ENCODE measurements around the gene RETREG1.

The RETREG1 gene

GRCh38 chr5:16525651-16526050 lies 91.1 kb downstream of the RETREG1 start:
- Histone ChIP-seq H3K9me2 (replicated peaks; ENCODE audit: insufficient read depth, low read length) (no peaks in the 10 kb centered on the region), H3K4me1 (ENCODE audit: low read length) (no peaks in the 10 kb centered on the region), H3K4me3 (ENCODE audit: low read length) (no peak overlapping the region), H3K36me3 (replicated peaks; ENCODE audit: insufficient read depth, low read length) (no peaks in the 10 kb centered on the region), H3K27me3 (replicated peaks; ENCODE audit: insufficient read depth, low read length) (no peaks in the 10 kb centered on the region), H3K4me2 (ENCODE audit: low read depth, low read length) (no peak overlapping the region), H3K27ac (ENCODE audit: low read length) (no peak overlapping the region), H3K79me2 (ENCODE audit: low read length) (no peaks in the 10 kb centered on the region), H3K9me3 (replicated peaks; ENCODE audit: insufficient read depth, low read length) (no peaks in the 10 kb centered on the region), H2AFZ (ENCODE audit: low read length) (no peak overlapping the region), H4K20me1 (ENCODE audit: insufficient read depth, low read length) (no peaks in the 10 kb centered on the region), H3K9ac (ENCODE audit: low read length) (no peak overlapping the region), H3F3A (ENCODE audit: insufficient read depth, low read length) (no peaks in the 10 kb centered on the region)
- no peak for TF ChIP-seq EZH2phosphoT487 (IDR thresholded peaks at IDR 0.05; ENCODE audit: low read length)
- TF ChIP-seq EZH2 (optimal IDR thresholded peaks at IDR 0.05; ENCODE audit: low read depth, low read length): no peak
- no peak for TF ChIP-seq CTCF (IDR thresholded peaks at IDR 0.05; ENCODE audit: low read length)
- DNase-seq: no peak

- Histone ChIP-seq H3K27me3 (replicated peaks; ENCODE audit: insufficient read depth, low read length) (no peaks in the 10 kb centered on the region), H3K9ac (ENCODE audit: low read length) (no peak overlapping the region), H3K36me3 (replicated peaks; ENCODE audit: insufficient read depth, low read length) (no peaks in the 10 kb centered on the region), H3F3A (ENCODE audit: insufficient read depth, low read length) (no peaks in the 10 kb centered on the region), H3K4me2 (ENCODE audit: low read depth, low read length) (no peak overlapping the region), H3K4me1 (ENCODE audit: low read length) (no peaks in the 10 kb centered on the region), H4K20me1 (ENCODE audit: insufficient read depth, low read length) (no peaks in the 10 kb centered on the region), H3K79me2 (ENCODE audit: low read length) (no peaks in the 10 kb centered on the region), H3K9me2 (replicated peaks; ENCODE audit: insufficient read depth, low read length) (no peaks in the 10 kb centered on the region), H3K27ac (ENCODE audit: low read length) (no peak overlapping the region), H3K9me3 (replicated peaks; ENCODE audit: insufficient read depth, low read length) (no peaks in the 10 kb centered on the region), H3K4me3 (ENCODE audit: low read length) (no peak overlapping the region), H2AFZ (ENCODE audit: low read length) (no peak overlapping the region)
- no peak for DNase-seq
- no peak for TF ChIP-seq CTCF (IDR thresholded peaks at IDR 0.05; ENCODE audit: low read length)
- no peak for TF ChIP-seq EZH2 (optimal IDR thresholded peaks at IDR 0.05; ENCODE audit: low read depth, low read length)
- no peak for TF ChIP-seq EZH2phosphoT487 (IDR thresholded peaks at IDR 0.05; ENCODE audit: low read length)
Measured at GRCh38 chr5:16524286-16524685, 92.5 kb downstream of the RETREG1 start.

- no peaks in the 10 kb centered on the region for H3K9me3 ChIP-seq (replicated peaks; ENCODE audit: insufficient read depth, low read length)
- no peak overlapping the region for H3K9ac ChIP-seq (ENCODE audit: low read length)
- no peaks in the 10 kb centered on the region for H4K20me1 ChIP-seq (ENCODE audit: insufficient read depth, low read length)
- H3K36me3 ChIP-seq (replicated peaks; ENCODE audit: insufficient read depth, low read length): no peaks in the 10 kb centered on the region
- H3K9me2 ChIP-seq (replicated peaks; ENCODE audit: insufficient read depth, low read length): no peaks in the 10 kb centered on the region
- H3F3A ChIP-seq (ENCODE audit: insufficient read depth, low read length): no peaks in the 10 kb centered on the region
- H3K27me3 ChIP-seq (replicated peaks; ENCODE audit: insufficient read depth, low read length): no peaks in the 10 kb centered on the region
- no peaks in the 10 kb centered on the region for H3K79me2 ChIP-seq (ENCODE audit: low read length)
- no peak overlapping the region for H3K27ac ChIP-seq (ENCODE audit: low read length)
- DNase-seq: no peak
- H3K4me1 ChIP-seq (ENCODE audit: low read length): no peaks in the 10 kb centered on the region
- no peak overlapping the region for H3K4me3 ChIP-seq (ENCODE audit: low read length)
- TF ChIP-seq CTCF (IDR thresholded peaks at IDR 0.05; ENCODE audit: low read length): no peak
- TF ChIP-seq EZH2phosphoT487 (IDR thresholded peaks at IDR 0.05; ENCODE audit: low read length): no peak
- TF ChIP-seq EZH2 (optimal IDR thresholded peaks at IDR 0.05; ENCODE audit: low read depth, low read length): no peak
- no peak overlapping the region for H3K4me2 ChIP-seq (ENCODE audit: low read depth, low read length)
- no peak overlapping the region for H2AFZ ChIP-seq (ENCODE audit: low read length)
Measured at GRCh38 chr5:16521521-16522483, 95.0 kb downstream of the RETREG1 start.
